IMR-90 (cell line): ENCODE data around the gene SLC22A4.
A peak's percentile ranks its signal among the peaks of the same experiment; 100 is the strongest.

Source experiments
- CHD1 ChIP-seq: IDR thresholded peaks from 2 replicates; pipeline ENCODE4 v1.6.1; 2012; ENCODE audit warnings: low read depth, low read length, improper control_type of control experiment
- MAFK ChIP-seq: IDR thresholded peaks from 2 replicates; pipeline ENCODE4 v1.6.1; 2012; ENCODE audit warnings: low read depth, low read length, improper control_type of control experiment
- MXI1 ChIP-seq: IDR thresholded peaks from 2 replicates; pipeline ENCODE4 v1.6.1; 2012; ENCODE audit warnings: low read depth, mild to moderate bottlenecking, low read length, moderate library complexity, borderline replicate concordance
- POLR2A ChIP-seq: IDR thresholded peaks from 2 replicates; pipeline ENCODE4 v1.6.1; 2012; ENCODE audit warnings: mild to moderate bottlenecking, low read depth, low read length
- RCOR1 ChIP-seq: IDR thresholded peaks from 2 replicates; pipeline ENCODE4 v1.6.1; 2012; ENCODE audit warnings: mild to moderate bottlenecking, low read length, improper control_type of control experiment; ENCODE audit not compliant: insufficient replicate concordance
- RFX5 ChIP-seq: IDR thresholded peaks from 2 replicates; pipeline ENCODE4 v1.8.0; 2012; ENCODE audit warnings: low read depth, mild to moderate bottlenecking, low read length, moderate library complexity
- TF ChIP-seq, protein P1 (sequence below): conservative IDR thresholded peaks from 2 replicates; pipeline ENCODE4 v1.5.1; 2012; ENCODE audit warnings: mild to moderate bottlenecking, low read depth, low read length, improper control_type of control experiment

DNA sequence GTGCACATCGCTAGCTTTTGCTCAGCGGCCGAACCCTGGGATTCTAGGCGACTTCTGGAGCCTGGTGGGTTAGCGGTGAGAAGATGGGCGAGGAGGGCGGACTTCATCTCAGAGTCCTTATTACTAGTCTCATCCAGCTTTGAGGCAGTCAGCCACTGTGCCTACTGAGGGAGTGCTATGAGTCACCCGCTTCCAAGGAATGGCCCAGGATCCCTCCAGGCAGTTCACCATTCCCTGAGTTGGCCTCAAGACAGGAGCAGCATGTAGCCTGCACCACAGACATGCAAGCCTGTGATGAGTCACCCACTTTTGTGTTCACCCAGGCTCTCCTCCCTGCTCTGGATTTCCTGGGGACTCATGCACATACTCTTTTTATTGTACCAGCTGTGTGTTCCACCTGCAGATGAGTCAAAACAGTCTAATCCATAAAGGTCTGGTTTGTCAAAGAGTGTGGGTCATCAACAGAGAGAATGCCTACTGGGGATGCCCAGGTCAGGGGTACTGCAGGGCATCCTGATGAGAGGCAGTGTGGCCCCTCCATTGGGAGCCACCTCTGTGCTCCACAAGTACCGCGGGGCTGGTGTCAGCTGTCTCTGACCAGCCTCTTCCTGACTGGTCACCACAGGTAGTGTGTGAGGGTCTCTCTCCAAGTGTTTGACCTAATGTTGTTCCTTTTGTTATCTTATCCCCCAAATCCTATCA, 95.5 kb downstream of the SLC22A4 start:
- TF ChIP-seq, protein P1, sequence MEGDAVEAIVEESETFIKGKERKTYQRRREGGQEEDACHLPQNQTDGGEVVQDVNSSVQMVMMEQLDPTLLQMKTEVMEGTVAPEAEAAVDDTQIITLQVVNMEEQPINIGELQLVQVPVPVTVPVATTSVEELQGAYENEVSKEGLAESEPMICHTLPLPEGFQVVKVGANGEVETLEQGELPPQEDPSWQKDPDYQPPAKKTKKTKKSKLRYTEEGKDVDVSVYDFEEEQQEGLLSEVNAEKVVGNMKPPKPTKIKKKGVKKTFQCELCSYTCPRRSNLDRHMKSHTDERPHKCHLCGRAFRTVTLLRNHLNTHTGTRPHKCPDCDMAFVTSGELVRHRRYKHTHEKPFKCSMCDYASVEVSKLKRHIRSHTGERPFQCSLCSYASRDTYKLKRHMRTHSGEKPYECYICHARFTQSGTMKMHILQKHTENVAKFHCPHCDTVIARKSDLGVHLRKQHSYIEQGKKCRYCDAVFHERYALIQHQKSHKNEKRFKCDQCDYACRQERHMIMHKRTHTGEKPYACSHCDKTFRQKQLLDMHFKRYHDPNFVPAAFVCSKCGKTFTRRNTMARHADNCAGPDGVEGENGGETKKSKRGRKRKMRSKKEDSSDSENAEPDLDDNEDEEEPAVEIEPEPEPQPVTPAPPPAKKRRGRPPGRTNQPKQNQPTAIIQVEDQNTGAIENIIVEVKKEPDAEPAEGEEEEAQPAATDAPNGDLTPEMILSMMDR, result no peak
- TF ChIP-seq MXI1, result peak; percentile 71; the same call in 1 of the 2 replicates
- TF ChIP-seq RCOR1, result peak; percentile 93
- peak; percentile 32; the same call in 1 of the 2 replicates for TF ChIP-seq MAFK
- no peak for TF ChIP-seq CHD1
- TF ChIP-seq RFX5, result no peak
- TF ChIP-seq POLR2A, result peak; percentile 35; the same call in 1 of the 2 replicates
